ENCODE measurements around the gene KCNJ6. TPM values are rescaled to one million over a fixed set of nuclear protein-coding genes. Genes with fewer than 3 reads are reported as not detected.

Gene KCNJ6
- total RNA-seq, 4 donors from 2014 or later = 0.62 TPM; not detected in 3

GRCh38 chr21:37862536-37862935 lies 53.7 kb downstream of the KCNJ6 start:
- intact Hi-C loops (cut with DNase I; ENCODE audit: low total_unique reads) = no loop called here
- TF ChIP-seq CTCF (IDR thresholded peaks at IDR 0.05) (no peak), POLR2A (IDR thresholded peaks at IDR 0.05) (no peak)
- Histone ChIP-seq H3K4me1 (no peaks in the 10 kb centered on the region), H3K27me3 (no peaks in the 10 kb centered on the region), H3K9me3 (no peaks in the 10 kb centered on the region), H3K36me3 (no peaks in the 10 kb centered on the region), H3K4me3 (no peak overlapping the region), H3K27ac (no peak overlapping the region)
- DNase-seq = no peak

- Histone ChIP-seq H3K9me3 (no peaks in the 10 kb centered on the region), H3K4me1 (no peaks in the 10 kb centered on the region), H3K27ac (no peak overlapping the region), H3K4me3 (no peak overlapping the region), H3K36me3 (no peaks in the 10 kb centered on the region), H3K27me3 (no peaks in the 10 kb centered on the region)
- TF ChIP-seq POLR2A (IDR thresholded peaks at IDR 0.05) = no peak
- TF ChIP-seq CTCF (IDR thresholded peaks at IDR 0.05) = no peak
- intact Hi-C loops (cut with DNase I; ENCODE audit: low total_unique reads) = no loop called here
- no peak for DNase-seq
Observed at GRCh38 chr21:37861561-37861960, 54.7 kb downstream of the KCNJ6 start.

GRCh38 chr21:37860416-37860815 lies 55.8 kb downstream of the KCNJ6 start:
- Histone ChIP-seq H3K27me3 (no peaks in the 10 kb centered on the region), H3K9me3 (no peaks in the 10 kb centered on the region), H3K4me3 (no peak overlapping the region), H3K4me1 (no peaks in the 10 kb centered on the region), H3K27ac (no peak overlapping the region), H3K36me3 (no peaks in the 10 kb centered on the region)
- no peak for TF ChIP-seq CTCF (IDR thresholded peaks at IDR 0.05)
- no peak for TF ChIP-seq POLR2A (IDR thresholded peaks at IDR 0.05)
- DNase-seq = no peak
- intact Hi-C loops (cut with DNase I; ENCODE audit: low total_unique reads) = no loop called here

- TF ChIP-seq CTCF (IDR thresholded peaks at IDR 0.05) (no peak), POLR2A (IDR thresholded peaks at IDR 0.05) (no peak)
- H3K36me3 ChIP-seq = no peaks in the 10 kb centered on the region
- no peak overlapping the region for H3K27ac ChIP-seq
- intact Hi-C loops (cut with DNase I; ENCODE audit: low total_unique reads) = no loop called here
- no peaks in the 10 kb centered on the region for H3K9me3 ChIP-seq
- no peaks in the 10 kb centered on the region for H3K27me3 ChIP-seq
- DNase-seq = no peak
- no peak overlapping the region for H3K4me3 ChIP-seq
- H3K4me1 ChIP-seq = no peaks in the 10 kb centered on the region
Observed at GRCh38 chr21:37855647-37856625, 60.3 kb downstream of the KCNJ6 start.

GRCh38 chr21:37855271-37855646 lies 61.0 kb downstream of the KCNJ6 start:
- no peaks in the 10 kb centered on the region for H3K36me3 ChIP-seq
- DNase-seq = no peak
- H3K9me3 ChIP-seq = no peaks in the 10 kb centered on the region
- H3K4me1 ChIP-seq = no peaks in the 10 kb centered on the region
- TF ChIP-seq CTCF (IDR thresholded peaks at IDR 0.05) (no peak), POLR2A (IDR thresholded peaks at IDR 0.05) (no peak)
- intact Hi-C loops (cut with DNase I; ENCODE audit: low total_unique reads) = no loop called here
- no peaks in the 10 kb centered on the region for H3K27me3 ChIP-seq
- H3K4me3 ChIP-seq = no peak overlapping the region
- H3K27ac ChIP-seq = no peak overlapping the region

All from uterus (tissue), 4 donors.